Neuron (in vitro differentiated cells): ENCODE measurements around the gene SGSM2.

Source experiments
- H2AFZ ChIP-seq: one replicate; pipeline ENCODE4 v1.6.1; 2013; ENCODE audit warnings: low read depth, mild to moderate bottlenecking, inconsistent platforms, low read length, moderate library complexity
- H3K27me3 ChIP-seq: one replicate; pipeline ENCODE4 v1.6.1; 2013; ENCODE audit warnings: low read length; ENCODE audit not compliant: insufficient read depth
- H3K36me3 ChIP-seq: one replicate; pipeline ENCODE4 v1.6.1; 2013; ENCODE audit warnings: low read length; ENCODE audit not compliant: insufficient read depth
- H3K4me1 ChIP-seq: one replicate; pipeline ENCODE4 v1.6.1; 2013; ENCODE audit warnings: low read length; ENCODE audit not compliant: insufficient read depth
- H3K4me3 ChIP-seq: 2 replicates; pipeline ENCODE4 v1.5.1; 2013; ENCODE audit warnings: mild to moderate bottlenecking, low read length, moderate library complexity
- H3K9me3 ChIP-seq: one replicate; pipeline ENCODE4 v1.6.1; 2013; ENCODE audit warnings: low read length

The SGSM2 gene

DNA sequence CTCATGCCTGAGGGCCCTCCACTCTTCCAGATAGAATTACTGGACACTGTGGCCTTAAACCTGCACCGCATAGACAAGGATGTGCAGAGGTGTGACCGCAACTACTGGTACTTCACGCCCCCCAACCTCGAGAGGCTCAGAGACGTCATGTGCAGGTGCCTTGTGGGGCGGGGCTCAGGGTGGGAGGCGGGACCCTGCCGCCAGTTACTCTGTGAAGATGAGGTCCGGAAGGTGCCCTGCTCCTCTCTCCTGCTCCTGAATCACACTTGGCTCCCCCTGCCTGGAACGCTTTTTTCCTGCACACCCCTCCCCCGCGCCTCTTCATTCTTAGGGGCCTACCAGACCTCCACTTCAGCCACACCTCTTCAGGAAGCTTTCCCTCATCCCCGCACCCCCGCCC is 38.8 kb downstream of the SGSM2 start:
- Histone ChIP-seq H2AFZ (no peak overlapping the region), H3K27me3 (no peaks in the 10 kb centered on the region), H3K9me3 (no peaks in the 10 kb centered on the region), H3K4me1 (no peaks in the 10 kb centered on the region), H3K36me3 (peaks cover 63% of the 10 kb centered on the region), H3K4me3 (no peak overlapping the region)

DNA sequence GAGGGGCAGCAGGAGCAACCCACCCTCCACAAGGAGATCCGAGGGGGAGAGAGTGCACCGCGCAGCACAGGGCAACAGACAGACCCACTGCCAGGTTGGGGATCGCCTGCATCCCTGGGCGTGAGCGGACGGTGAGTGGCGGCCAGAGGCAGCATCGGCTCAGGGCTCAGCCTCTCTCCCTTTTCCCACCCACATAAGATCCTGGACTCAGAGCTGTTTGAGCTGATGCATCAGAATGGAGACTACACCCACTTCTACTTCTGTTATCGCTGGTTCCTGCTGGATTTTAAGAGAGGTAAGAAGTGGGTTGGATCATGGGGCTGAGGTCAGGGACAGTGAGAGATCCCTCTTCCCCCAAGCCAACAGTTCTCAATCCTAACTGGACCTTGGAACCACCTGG is 40.4 kb downstream of the SGSM2 start:
- Histone ChIP-seq H3K27me3 (no peaks in the 10 kb centered on the region), H3K36me3 (peaks cover 64% of the 10 kb centered on the region)

DNA sequence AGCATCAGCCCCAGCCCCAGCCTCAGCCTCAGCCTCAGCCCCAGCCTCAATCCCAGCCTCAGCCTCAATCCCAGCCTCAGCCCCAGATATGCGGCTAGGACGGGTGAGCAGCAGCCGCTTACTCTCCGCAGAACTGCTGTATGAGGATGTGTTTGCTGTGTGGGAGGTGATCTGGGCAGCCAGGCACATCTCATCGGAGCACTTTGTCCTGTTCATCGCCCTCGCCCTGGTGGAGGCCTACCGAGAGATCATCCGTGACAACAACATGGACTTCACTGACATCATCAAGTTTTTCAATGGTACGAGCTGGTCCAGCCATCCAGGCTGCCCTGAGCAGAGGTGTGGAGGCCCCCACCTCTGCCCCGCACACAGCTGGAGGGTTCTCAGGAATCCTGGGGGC is 41.6 kb downstream of the SGSM2 start:
- H3K36me3 ChIP-seq: peaks cover 51% of the 10 kb centered on the region

More for the DNA sequence above, 40.4 kb downstream of the SGSM2 start:
- Histone ChIP-seq H2AFZ (no peak overlapping the region), H3K4me1 (no peaks in the 10 kb centered on the region), H3K4me3 (no peak overlapping the region), H3K9me3 (no peaks in the 10 kb centered on the region)

DNA sequence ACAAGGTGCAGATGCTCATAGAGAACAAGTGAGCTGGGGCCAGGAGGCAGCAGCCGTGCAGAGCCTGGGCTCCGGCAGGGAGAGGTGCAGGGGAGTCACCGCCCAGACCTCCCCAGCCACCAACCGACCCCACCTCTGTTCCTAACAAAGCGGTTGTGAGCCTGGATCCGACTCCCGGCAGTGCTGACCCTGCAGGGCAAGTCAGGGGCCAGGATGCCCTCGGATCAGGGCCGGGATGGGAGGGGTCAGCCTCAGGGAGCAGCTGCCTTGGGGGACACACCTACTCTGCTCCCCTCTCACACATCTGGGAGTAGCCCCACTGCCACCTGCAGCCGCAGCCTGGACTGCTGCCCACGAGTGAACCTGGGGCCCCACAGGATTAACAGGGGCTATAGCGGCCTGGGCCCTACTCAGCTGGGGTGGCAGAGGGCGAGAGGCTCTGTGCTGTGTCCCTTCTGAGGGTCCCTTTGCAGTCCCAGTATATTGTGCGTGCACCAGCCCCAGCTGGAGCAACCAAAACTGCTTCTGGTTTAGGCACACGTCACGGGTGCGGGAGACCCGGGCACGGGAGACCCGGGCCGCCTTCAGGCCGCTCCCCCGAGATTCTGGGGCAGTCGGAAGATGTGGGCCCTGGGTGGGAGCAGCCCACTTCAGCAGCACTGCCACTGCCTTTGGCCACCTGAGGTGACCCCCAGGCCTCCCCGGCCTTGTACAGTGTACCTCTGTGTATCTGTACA is 42.4 kb downstream of the SGSM2 start:
- Histone ChIP-seq H2AFZ (no peak overlapping the region), H3K36me3 (peaks cover 50% of the 10 kb centered on the region), H3K9me3 (no peaks in the 10 kb centered on the region), H3K4me3 (no peak overlapping the region), H3K4me1 (peaks cover 11% of the 10 kb centered on the region), H3K27me3 (no peaks in the 10 kb centered on the region)

More for the DNA sequence above, 41.6 kb downstream of the SGSM2 start:
- H2AFZ ChIP-seq: no peak overlapping the region
- H3K4me3 ChIP-seq: no peak overlapping the region
- no peaks in the 10 kb centered on the region for H3K27me3 ChIP-seq
- no peaks in the 10 kb centered on the region for H3K9me3 ChIP-seq
- H3K4me1 ChIP-seq: peaks cover 4% of the 10 kb centered on the region

DNA sequence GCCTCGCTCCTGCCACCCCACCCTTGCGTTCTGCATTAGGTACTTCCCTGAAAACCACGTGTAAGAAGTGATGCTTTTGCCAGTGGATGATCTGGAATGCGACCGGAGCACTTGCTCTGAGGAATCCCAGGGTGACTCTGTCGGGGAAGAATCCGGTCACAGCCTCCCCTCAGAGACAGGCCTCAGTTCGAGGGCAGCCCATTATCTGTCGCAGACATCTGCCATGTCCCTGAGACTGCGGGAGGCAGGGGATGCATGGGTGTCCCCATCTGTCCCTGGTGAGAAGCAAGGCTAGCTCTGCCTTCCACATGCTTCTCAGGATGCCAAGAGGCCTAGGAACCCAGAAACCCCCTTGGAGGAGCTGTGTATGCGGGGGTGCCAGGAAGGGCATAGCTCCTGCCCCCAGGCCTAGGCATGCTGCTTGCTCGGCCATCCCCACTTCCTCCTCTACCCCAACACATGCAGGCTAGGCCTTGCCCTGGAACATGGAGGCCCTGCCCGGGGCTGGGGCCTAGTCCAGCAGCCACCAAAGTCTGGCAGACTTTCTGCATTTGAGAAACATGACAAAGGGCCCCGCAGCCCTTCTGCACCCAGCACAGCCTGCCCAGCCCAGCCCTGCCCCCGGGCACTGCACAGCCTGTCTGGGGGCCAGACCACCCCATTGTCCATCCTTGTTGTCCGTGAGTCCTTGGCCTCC is 43.1 kb downstream of the SGSM2 start:
- no peaks in the 10 kb centered on the region for H3K27me3 ChIP-seq
- peaks cover 18% of the 10 kb centered on the region for H3K4me1 ChIP-seq
- no peak overlapping the region for H3K4me3 ChIP-seq
- no peaks in the 10 kb centered on the region for H3K9me3 ChIP-seq
- H2AFZ ChIP-seq: no peak overlapping the region
- H3K36me3 ChIP-seq: peaks cover 47% of the 10 kb centered on the region

DNA sequence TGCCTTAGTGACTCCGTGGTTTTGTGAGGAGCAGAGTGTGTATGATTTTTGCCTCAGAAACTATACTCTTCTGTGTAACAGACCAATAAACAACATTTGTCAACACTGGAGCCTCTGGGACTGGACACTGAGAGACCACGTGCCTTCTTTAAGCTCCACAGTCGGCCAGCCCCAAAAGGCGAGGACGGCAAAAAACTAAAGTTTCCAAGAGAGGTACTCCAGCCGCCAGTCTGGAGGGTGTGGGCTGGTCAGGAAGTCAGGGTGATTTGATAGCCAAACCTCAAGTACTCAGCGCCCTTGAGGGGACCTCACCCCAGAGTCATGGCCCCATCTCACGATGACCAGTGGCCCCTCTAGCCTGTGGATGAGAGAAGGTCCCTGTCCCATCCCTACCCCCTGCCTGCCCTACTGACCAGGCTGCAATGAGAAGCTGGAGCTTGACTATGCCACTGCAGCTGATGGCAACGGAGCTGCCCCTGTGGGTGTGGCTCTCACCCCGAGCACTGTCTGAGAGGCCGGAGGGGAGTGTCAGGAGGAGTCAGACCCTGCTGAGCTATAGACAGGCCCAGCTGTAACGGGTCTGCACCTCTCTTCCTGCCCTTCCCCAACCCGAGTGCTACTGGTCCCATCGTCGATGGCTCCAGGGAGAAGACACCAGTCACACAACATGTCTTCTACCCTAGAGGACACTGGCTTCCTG is 43.8 kb downstream of the SGSM2 start:
- Histone ChIP-seq H2AFZ (no peak overlapping the region), H3K36me3 (peaks cover 40% of the 10 kb centered on the region), H3K9me3 (no peaks in the 10 kb centered on the region), H3K27me3 (no peaks in the 10 kb centered on the region), H3K4me3 (no peak overlapping the region), H3K4me1 (peaks cover 25% of the 10 kb centered on the region)

DNA sequence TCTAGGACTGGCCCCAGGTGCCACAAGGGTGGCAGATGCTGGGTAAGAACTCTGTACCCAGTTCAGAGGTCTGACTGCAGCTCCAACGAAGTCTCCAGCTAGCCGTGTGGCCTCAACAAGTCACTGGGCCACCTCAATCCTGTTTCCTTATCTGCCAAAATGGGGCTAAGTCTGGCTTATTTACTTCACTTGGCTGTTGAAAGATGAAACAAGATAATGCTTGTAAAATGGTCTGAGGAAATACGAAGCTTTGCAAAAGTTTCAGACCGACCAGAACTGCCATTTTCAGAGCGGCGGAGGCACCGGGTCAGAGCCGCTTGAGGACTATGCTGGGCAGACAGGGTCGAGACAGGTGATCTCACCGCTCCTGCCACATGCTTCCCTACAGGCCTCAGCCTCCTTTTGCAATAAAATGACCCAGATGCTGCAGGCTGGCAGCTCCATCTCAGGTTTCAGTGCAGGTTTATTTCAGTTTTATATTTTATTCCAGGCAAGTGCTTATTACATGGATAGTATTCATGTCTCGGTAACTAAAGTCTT is 46.4 kb downstream of the SGSM2 start:
- Histone ChIP-seq H3K36me3 (peaks cover 38% of the 10 kb centered on the region), H2AFZ (no peak overlapping the region), H3K9me3 (no peaks in the 10 kb centered on the region), H3K4me1 (peaks cover 30% of the 10 kb centered on the region), H3K4me3 (no peak overlapping the region), H3K27me3 (no peaks in the 10 kb centered on the region)

DNA sequence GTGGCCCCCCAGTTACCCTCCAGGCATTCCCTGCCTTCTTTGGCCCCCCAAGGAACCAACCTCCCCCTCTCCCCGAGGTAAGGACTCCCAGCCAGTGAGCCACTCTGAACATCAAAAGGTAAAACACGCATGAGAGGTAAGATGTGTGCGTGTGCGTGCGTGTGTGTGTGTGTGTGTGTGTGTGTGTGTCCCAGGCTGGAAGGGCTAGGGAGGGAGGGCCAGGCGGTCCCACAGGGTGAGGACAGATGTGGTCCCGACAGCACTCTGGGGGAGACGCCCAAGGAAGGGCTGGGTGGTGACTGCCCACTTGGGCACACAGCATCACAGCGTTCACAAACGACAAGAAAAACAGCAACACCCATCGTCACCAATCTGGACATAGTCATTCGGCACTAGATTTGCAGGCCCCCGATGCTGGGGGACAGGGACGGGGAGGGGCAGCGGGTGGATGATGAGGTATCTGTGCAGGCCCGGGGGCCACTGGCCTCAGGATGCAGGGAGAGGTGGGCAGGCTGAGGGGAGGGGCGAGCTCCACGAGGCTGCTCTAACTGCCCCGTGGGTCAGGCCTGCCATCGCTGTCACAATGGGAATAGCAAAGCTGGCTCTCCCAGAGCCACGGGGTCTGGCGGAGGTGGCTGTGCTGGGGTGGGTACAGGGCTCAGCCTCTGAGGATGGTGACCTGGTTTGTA is 47.3 kb downstream of the SGSM2 start:
- H3K4me3 ChIP-seq: no peak overlapping the region
- no peaks in the 10 kb centered on the region for H3K27me3 ChIP-seq
- peaks cover 30% of the 10 kb centered on the region for H3K4me1 ChIP-seq
- no peak overlapping the region for H2AFZ ChIP-seq
- H3K9me3 ChIP-seq: no peaks in the 10 kb centered on the region
- H3K36me3 ChIP-seq: peaks cover 32% of the 10 kb centered on the region

DNA sequence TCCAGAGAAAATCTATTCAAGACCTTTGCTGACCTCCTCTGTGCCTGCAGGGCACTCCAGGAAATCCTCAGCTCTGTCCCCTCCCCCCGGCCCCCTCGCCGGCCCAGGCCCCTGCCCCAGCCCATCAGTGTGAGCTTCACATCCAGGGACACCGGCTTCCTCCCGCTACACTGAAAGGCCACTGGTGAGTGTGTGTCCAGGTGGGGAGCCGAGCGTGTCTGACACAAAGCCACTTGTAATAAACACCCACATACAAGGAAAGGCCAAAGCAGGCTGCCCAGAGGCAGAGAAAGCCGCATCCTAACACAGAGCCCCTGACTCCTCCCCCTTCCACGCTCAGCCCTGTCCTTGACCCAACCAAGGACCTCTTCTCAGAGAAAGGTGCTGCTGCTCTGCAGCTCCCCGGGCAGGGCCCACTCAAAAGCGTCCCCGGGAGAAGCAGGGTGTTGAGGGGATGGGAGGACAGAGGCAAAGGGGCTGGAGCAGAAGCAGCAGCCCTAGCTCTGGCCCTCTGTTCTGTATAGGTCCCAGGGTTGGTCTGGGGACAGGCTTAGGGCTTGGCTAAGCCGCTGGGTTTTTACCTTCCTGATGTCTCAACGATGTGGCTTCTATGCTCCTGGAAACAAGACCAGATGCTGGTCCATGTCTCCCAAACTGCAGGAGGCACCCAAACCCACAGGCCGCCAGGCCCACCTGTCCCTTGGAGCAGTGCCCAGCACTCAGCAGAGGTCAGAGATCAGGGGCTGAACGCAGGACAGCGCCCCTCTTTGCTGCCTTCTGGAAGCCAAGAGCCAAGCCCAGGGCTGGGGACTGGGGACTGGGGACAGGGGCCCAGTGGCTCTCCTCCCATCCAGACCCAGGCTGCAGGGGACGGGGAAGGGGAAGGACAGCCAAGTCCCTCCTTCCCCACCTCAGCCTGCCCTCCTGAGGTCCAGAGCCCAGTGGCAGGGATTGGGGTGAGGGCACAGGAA is 48.2 kb downstream of the SGSM2 start:
- Histone ChIP-seq H3K4me1 (peaks cover 35% of the 10 kb centered on the region), H3K4me3 (no peak overlapping the region), H3K27me3 (no peaks in the 10 kb centered on the region), H3K9me3 (no peaks in the 10 kb centered on the region), H3K36me3 (peaks cover 26% of the 10 kb centered on the region), H2AFZ (no peak overlapping the region)

DNA sequence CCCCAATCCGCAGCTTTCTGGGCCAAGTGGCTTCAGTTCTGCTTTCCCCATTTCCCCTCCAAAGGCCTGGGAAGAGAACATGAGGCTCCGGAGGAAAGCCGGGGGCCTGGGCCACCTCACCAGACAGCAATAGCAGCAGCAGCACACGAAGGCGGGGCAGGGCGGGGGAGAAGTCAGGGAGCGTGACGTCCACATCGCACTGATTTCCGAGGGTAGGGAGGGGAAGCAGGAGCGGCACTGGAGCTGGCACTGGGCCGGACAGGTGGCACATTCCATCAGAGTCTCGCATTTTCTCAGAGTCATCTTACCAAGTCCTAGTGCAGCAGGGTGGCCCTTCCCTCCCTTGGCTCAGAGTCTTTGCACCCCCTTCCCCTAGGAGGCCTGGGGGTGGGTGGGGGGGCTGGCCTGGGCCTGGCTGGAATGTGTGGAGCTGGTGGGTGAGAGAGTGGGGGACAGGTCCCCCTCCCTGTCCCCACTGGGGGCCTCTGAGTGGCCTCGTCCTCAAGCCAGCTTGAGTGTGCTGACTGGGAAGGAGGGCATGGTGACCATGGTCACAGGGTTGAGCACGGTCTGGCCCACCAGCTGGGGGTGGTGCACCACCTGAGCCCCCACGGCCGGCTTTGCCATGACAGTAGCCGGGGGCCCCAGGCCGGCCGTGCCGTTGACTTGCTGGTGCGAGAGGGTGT is 49.2 kb downstream of the SGSM2 start:
- no peak overlapping the region for H3K4me3 ChIP-seq
- H3K4me1 ChIP-seq: peaks cover 43% of the 10 kb centered on the region
- H3K36me3 ChIP-seq: peaks cover 17% of the 10 kb centered on the region
- H3K27me3 ChIP-seq: no peaks in the 10 kb centered on the region
- H2AFZ ChIP-seq: no peak overlapping the region
- H3K9me3 ChIP-seq: no peaks in the 10 kb centered on the region

DNA sequence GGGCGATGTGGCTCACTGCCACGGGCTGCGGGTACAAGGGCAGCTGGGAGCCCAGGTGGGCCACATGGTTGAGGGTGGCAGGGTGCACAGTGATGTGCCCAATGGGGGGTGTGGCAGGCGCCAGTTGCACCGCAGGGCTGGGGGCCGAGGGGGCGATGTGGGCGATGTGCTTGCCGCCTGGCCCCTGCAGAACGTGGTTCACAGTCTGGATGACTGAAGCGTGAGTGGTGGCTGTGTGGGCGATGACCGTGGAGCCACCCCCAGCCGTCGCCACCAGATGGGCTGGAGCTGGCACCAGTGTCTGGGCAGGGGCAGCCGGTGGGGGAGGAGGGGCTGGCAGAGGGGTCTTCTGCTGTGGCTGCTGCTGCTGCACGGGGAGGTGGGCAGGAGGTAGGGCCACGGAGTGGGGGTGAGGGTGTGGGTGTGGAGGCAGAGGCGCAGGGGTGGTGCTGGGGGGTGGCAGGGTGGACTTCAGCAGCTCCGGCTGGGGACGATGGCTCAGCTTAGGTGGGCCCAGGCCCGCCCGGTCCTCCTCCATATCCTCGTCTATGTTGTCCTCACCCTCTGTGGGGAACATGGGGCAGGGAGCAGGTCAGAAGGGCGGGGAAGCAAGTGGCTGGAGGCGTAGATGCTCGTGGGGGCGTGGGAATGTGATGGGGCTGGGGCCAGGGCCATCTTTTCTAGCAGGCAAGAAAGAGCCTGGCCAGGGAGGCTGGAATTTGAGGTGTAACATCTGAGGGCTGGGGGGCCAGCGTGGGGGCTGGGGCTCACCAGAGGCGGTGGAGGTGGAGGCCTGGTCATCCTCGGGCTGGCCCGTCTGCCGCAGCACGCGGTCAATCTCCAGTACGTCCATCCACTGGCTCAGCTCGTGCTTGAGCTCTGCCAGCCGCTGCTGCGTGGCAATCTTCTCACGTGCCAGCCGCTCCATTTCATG is 50.1 kb downstream of the SGSM2 start:
- Histone ChIP-seq H3K4me1 (peaks cover 51% of the 10 kb centered on the region), H3K4me3 (no peak overlapping the region), H3K36me3 (peaks cover 17% of the 10 kb centered on the region), H3K9me3 (no peaks in the 10 kb centered on the region), H2AFZ (no peak overlapping the region), H3K27me3 (no peaks in the 10 kb centered on the region)
